ENCODE measurements around the gene ANXA3.

DNA sequence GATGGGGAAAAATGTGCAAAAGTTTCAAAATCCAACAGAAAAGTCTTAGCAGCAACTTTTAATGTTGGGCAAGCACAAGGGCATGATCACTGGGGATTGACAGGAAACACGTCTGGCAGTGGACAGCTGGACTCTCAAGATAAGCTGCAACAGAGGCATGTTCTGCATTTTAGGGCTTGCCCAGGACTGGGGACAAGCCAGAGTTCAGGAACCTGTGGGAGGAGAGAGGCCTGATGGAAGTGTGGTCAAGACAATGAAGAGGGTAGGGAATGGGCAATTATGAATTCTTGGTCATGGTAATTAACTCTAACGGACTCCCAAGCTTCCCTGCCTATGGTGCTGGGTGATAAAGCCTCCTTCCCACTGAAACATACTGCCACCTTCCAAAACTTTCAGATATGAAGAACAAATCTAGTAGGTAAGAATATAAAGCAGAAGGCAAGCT, 48.4 kb downstream of the ANXA3 start:
- TF ChIP-seq, protein P1, sequence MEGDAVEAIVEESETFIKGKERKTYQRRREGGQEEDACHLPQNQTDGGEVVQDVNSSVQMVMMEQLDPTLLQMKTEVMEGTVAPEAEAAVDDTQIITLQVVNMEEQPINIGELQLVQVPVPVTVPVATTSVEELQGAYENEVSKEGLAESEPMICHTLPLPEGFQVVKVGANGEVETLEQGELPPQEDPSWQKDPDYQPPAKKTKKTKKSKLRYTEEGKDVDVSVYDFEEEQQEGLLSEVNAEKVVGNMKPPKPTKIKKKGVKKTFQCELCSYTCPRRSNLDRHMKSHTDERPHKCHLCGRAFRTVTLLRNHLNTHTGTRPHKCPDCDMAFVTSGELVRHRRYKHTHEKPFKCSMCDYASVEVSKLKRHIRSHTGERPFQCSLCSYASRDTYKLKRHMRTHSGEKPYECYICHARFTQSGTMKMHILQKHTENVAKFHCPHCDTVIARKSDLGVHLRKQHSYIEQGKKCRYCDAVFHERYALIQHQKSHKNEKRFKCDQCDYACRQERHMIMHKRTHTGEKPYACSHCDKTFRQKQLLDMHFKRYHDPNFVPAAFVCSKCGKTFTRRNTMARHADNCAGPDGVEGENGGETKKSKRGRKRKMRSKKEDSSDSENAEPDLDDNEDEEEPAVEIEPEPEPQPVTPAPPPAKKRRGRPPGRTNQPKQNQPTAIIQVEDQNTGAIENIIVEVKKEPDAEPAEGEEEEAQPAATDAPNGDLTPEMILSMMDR (IDR thresholded peaks at IDR 0.05), result no peak
- no peak for TF ChIP-seq POLR2A (IDR thresholded peaks at IDR 0.05)
